Fibroblast of skin of left biceps (primary cell): ENCODE data around the gene CABS1.

ENCODE experiments used
- DNase-seq, 2 experiments: peaks; one replicate each; pipeline ENCODE4 v3.0.0-alpha.2; 2013; ENCODE audit warnings: low read depth in 2 of 2

The CABS1 gene

GRCh38 chr4:70382691-70383181, 48.0 kb downstream of the CABS1 start, which contains the start of gene SMR3B:
TSS of gene SMR3B (plus strand) at chr4:70383131. CDS start at chr4:70384511, 1,380 bp downstream.
- no peak for DNase-seq
